DND-41 (cell line): Measurements from ENCODE around the gene DIAPH2.
"Not testable (repeated sequence)": the region's sequence is repeated elsewhere in the genome, so short reads cannot be mapped to it uniquely, and the experiment has no call there.

Source experiments
- ATAC-seq: fragments of 200-7000 bp; cut with Tn5 transposase; 3 replicates; pipeline ENCODE4 v1.9.1; 2021; ENCODE audit warnings: low read depth; ENCODE audit not compliant: insufficient read depth
- DNase-seq: peaks from one replicate; pipeline ENCODE4 v3.0.0-alpha.2; 2020
- H2AFZ ChIP-seq: 2 replicates; pipeline ENCODE4 v1.6.0; 2012; ENCODE audit warnings: low read depth, low read length
- H3K27ac ChIP-seq: 2 replicates; pipeline ENCODE4 v1.5.1; 2012; ENCODE audit warnings: low read length, inconsistent platforms
- H3K27me3 ChIP-seq: fragments of 200-600 bp; sonication (generic); 2 replicates; pipeline ENCODE4 v1.6.0; 2012; ENCODE audit warnings: low read length, mild to moderate bottlenecking, inconsistent platforms; ENCODE audit not compliant: insufficient read depth, poor library complexity
- H3K36me3 ChIP-seq: 2 replicates; pipeline ENCODE4 v1.5.1; 2012; ENCODE audit warnings: low read length, inconsistent platforms; ENCODE audit not compliant: insufficient read depth
- H3K4me1 ChIP-seq: 2 replicates; pipeline ENCODE4 v1.5.1; 2012; ENCODE audit warnings: mild to moderate bottlenecking, low read length; ENCODE audit not compliant: insufficient read depth
- H3K4me2 ChIP-seq: 2 replicates; pipeline ENCODE4 v1.6.0; 2012; ENCODE audit warnings: mild to moderate bottlenecking, moderate library complexity, low read length, inconsistent platforms; ENCODE audit not compliant: insufficient read depth
- H3K4me3 ChIP-seq, 2 experiments: fragments of 200-600 bp in 1 of 2; shearing (Covaris generic) in 1 of 2; 2 replicates each; pipeline ENCODE4 v1.5.1; 2012 to 2016; ENCODE audit warnings: inconsistent platforms in 2 of 2, low read length in 2 of 2, mild to moderate bottlenecking in 2 of 2, low read depth in 1 of 2, moderate library complexity in 1 of 2
- H3K79me2 ChIP-seq: 2 replicates; pipeline ENCODE4 v1.6.0; 2012; ENCODE audit warnings: low read length, inconsistent platforms; ENCODE audit not compliant: insufficient read depth
- H3K9ac ChIP-seq: 2 replicates; pipeline ENCODE4 v1.6.0; 2012; ENCODE audit warnings: low read depth, mild to moderate bottlenecking, inconsistent platforms, low read length, moderate library complexity
- H3K9me3 ChIP-seq: 2 replicates; pipeline ENCODE4 v1.5.1; 2012; ENCODE audit warnings: low read length, moderate library complexity, mild to moderate bottlenecking, inconsistent platforms; ENCODE audit not compliant: insufficient read depth, severe bottlenecking
- H4K20me1 ChIP-seq: 2 replicates; pipeline ENCODE4 v1.6.0; 2012; ENCODE audit warnings: low read length; ENCODE audit not compliant: insufficient read depth
- CTCF ChIP-seq: IDR thresholded peaks from 2 replicates; pipeline ENCODE4 v1.5.1; 2012; ENCODE audit warnings: borderline replicate concordance, low read length, moderate library complexity, mild to moderate bottlenecking; ENCODE audit not compliant: poor library complexity, severe bottlenecking; ENCODE audit errors: extremely low read depth
- EZH2 ChIP-seq: IDR thresholded peaks from 3 replicates; pipeline ENCODE4 v1.6.1; 2012; ENCODE audit warnings: borderline replicate concordance, low read depth, mild to moderate bottlenecking, moderate library complexity, low read length, inconsistent platforms; ENCODE audit not compliant: severe bottlenecking

The DIAPH2 gene

GRCh38 chrX:96722781-96723180 lies 38.1 kb downstream of the DIAPH2 start:
- H3K27ac ChIP-seq = no peak overlapping the region
- H3K36me3 ChIP-seq = no peaks in the 10 kb centered on the region
- H3K4me2 ChIP-seq = no peak overlapping the region
- H3K9me3 ChIP-seq = no peaks in the 10 kb centered on the region
- no peak overlapping the region for H3K4me3 ChIP-seq
- DNase-seq = no peak
- no peak for ATAC-seq
- no peak overlapping the region for H2AFZ ChIP-seq
- no peaks in the 10 kb centered on the region for H3K4me1 ChIP-seq
- H3K9ac ChIP-seq = no peak overlapping the region
- peaks cover 7% of the 10 kb centered on the region; the same call in 1 of the 2 replicates for H3K79me2 ChIP-seq
- no peaks in the 10 kb centered on the region for H4K20me1 ChIP-seq
- H3K27me3 ChIP-seq = no peaks in the 10 kb centered on the region
- TF ChIP-seq EZH2 = no peak
- no peak for TF ChIP-seq CTCF

GRCh38 chrX:96729053-96729452 lies 44.4 kb downstream of the DIAPH2 start:
- no peak for ATAC-seq
- Histone ChIP-seq H2AFZ (no peak overlapping the region), H3K27ac (no peak overlapping the region), H3K36me3 (no peaks in the 10 kb centered on the region), H3K79me2 (no peaks in the 10 kb centered on the region; the same call in 1 of the 2 replicates), H3K4me2 (no peak overlapping the region), H3K9ac (no peak overlapping the region), H3K4me1 (no peaks in the 10 kb centered on the region), H3K9me3 (no peaks in the 10 kb centered on the region), H4K20me1 (no peaks in the 10 kb centered on the region), H3K27me3 (no peaks in the 10 kb centered on the region), H3K4me3 (no peak overlapping the region)
- no peak for TF ChIP-seq CTCF
- TF ChIP-seq EZH2 = no peak
- no peak for DNase-seq

GRCh38 chrX:96729868-96730643 lies 45.4 kb downstream of the DIAPH2 start:
- no peak for TF ChIP-seq CTCF
- no peak for TF ChIP-seq EZH2
- Histone ChIP-seq H3K4me1 (no peaks in the 10 kb centered on the region), H3K27ac (no peak overlapping the region), H3K36me3 (no peaks in the 10 kb centered on the region), H3K4me3 (no peak overlapping the region), H2AFZ (no peak overlapping the region), H3K27me3 (no peaks in the 10 kb centered on the region), H3K9ac (no peak overlapping the region), H3K79me2 (no peaks in the 10 kb centered on the region; the same call in 1 of the 2 replicates), H4K20me1 (no peaks in the 10 kb centered on the region), H3K4me2 (no peak overlapping the region), H3K9me3 (no peaks in the 10 kb centered on the region)
- ATAC-seq (no peak), DNase-seq (no peak)

- H3K9me3 ChIP-seq, H3K27me3 ChIP-seq, H3K79me2 ChIP-seq, H3K4me1 ChIP-seq, DNase-seq, H3K9ac ChIP-seq, H4K20me1 ChIP-seq, H2AFZ ChIP-seq, H3K36me3 ChIP-seq, ATAC-seq, H3K4me2 ChIP-seq, H3K4me3 ChIP-seq, H3K27ac ChIP-seq: not testable (repeated sequence)
Measured at GRCh38 chrX:96731000-96731399, 46.4 kb downstream of the DIAPH2 start.
